ENCODE results near the gene NHS.

The NHS gene

DNA sequence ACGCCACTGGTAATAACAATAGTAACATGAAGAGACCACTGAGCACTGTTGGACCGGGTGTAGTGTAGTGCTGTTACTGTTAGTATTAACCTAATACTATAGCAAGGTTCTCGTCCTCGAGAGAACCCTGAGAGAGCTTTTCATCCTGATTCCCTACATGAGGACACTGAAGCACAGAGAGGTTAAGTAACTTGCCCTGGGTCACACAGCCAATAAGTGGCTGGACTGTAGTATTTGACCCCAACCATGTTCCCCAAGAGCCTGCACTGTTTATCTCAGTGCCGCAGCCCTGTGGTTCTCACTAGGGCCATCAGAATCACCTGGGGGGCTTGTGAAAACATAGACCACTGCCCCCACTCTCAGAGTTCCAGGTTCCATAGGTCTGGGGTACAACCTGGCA is 372.7 kb downstream of the NHS start:
- no peak overlapping the region for H3K4me3 ChIP-seq (ENCODE audit: insufficient read depth, low read depth, low read length, poor library complexity, severe bottlenecking)
- H3K4me1 ChIP-seq (ENCODE audit: control insufficient read depth, insufficient read depth, low read length, poor library complexity, severe bottlenecking), result no peaks in the 10 kb centered on the region
- DNase-seq, result no peak
- H3K27me3 ChIP-seq (replicated peaks; ENCODE audit: control insufficient read depth, insufficient read depth, low read length, poor library complexity, severe bottlenecking), result no peaks in the 10 kb centered on the region
- peaks cover 5% of the 10 kb centered on the region for H3K36me3 ChIP-seq (ENCODE audit: control insufficient read depth, insufficient read depth, low read length)
- no peak overlapping the region for H3K27ac ChIP-seq (ENCODE audit: insufficient read depth, low read length, poor library complexity, severe bottlenecking)
- no peaks in the 10 kb centered on the region for H3K9me3 ChIP-seq (ENCODE audit: control insufficient read depth, low read length)

DNA sequence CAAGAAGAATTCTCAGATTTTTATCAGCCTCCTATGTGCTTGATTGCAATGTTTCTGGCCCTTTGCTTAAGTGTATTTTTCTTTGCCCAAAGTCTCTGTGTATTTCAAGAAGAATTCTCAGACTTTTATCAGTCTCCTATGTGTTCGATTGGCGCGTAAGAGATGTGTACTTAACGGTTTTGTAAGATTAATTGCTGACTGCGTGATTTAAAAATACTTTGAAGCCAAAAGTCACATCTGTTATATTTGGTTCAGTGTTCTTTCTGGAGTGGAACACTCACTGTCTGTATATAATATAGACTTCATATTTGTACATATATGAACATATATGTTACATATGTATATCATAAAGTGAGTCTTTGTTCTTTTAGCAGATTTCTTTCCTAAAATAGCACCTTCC is 373.7 kb downstream of the NHS start:
- H3K27ac ChIP-seq (ENCODE audit: insufficient read depth, low read length, poor library complexity, severe bottlenecking), result no peak overlapping the region
- no peaks in the 10 kb centered on the region for H3K27me3 ChIP-seq (replicated peaks; ENCODE audit: control insufficient read depth, insufficient read depth, low read length, poor library complexity, severe bottlenecking)
- H3K4me3 ChIP-seq (ENCODE audit: insufficient read depth, low read depth, low read length, poor library complexity, severe bottlenecking), result no peak overlapping the region
- no peaks in the 10 kb centered on the region for H3K4me1 ChIP-seq (ENCODE audit: control insufficient read depth, insufficient read depth, low read length, poor library complexity, severe bottlenecking)
- no peak for DNase-seq
- H3K36me3 ChIP-seq (ENCODE audit: control insufficient read depth, insufficient read depth, low read length), result peaks cover 5% of the 10 kb centered on the region
- H3K9me3 ChIP-seq (ENCODE audit: control insufficient read depth, low read length), result no peaks in the 10 kb centered on the region

DNA sequence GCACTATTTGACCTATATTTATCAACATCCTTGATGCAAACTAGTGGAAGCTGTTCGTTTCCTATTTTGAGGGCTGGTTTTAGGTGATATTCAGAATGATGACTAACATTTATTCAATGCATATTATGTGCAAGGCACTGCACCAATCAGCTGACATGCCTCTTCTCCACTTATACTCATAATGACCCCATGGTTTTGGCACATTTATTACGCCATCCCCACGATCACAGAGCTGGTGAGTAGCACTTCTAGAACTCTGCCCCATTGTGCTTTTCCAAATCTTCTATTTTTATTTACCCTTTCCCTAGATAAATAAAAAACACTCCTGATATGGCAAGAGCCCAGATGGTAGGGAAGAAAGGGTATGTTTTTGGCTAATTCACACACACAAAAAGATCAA is 375.4 kb downstream of the NHS start:
- Histone ChIP-seq H3K36me3 (ENCODE audit: control insufficient read depth, insufficient read depth, low read length) (peaks cover 5% of the 10 kb centered on the region), H3K4me1 (ENCODE audit: control insufficient read depth, insufficient read depth, low read length, poor library complexity, severe bottlenecking) (no peaks in the 10 kb centered on the region), H3K4me3 (ENCODE audit: insufficient read depth, low read depth, low read length, poor library complexity, severe bottlenecking) (no peak overlapping the region), H3K9me3 (ENCODE audit: control insufficient read depth, low read length) (no peaks in the 10 kb centered on the region), H3K27me3 (replicated peaks; ENCODE audit: control insufficient read depth, insufficient read depth, low read length, poor library complexity, severe bottlenecking) (no peaks in the 10 kb centered on the region), H3K27ac (ENCODE audit: insufficient read depth, low read length, poor library complexity, severe bottlenecking) (no peak overlapping the region)
- no peak for DNase-seq

DNA sequence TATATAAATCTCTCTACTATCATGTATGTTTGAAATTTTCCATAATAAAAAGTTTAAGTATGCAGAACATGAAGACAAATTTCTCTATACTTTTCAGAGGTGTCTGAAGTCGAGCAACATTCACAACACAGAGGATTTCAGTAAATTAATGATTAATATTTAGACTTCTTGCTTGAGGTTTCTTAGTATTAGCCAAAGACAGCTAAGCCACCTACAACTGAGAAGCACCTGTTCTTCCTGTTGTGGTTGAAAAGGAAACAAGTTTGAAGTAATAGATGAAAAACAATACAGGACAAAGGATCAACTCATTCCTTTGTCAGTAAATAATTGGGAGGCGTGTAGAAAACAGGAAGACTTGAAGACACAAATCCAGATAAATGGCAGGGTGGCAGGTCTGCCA is 383.4 kb downstream of the NHS start:
- no peak overlapping the region for H3K27ac ChIP-seq (ENCODE audit: insufficient read depth, low read length, poor library complexity, severe bottlenecking)
- no peaks in the 10 kb centered on the region for H3K27me3 ChIP-seq (replicated peaks; ENCODE audit: control insufficient read depth, insufficient read depth, low read length, poor library complexity, severe bottlenecking)
- no peaks in the 10 kb centered on the region for H3K4me1 ChIP-seq (ENCODE audit: control insufficient read depth, insufficient read depth, low read length, poor library complexity, severe bottlenecking)
- DNase-seq, result no peak
- no peaks in the 10 kb centered on the region for H3K9me3 ChIP-seq (ENCODE audit: control insufficient read depth, low read length)
- H3K36me3 ChIP-seq (ENCODE audit: control insufficient read depth, insufficient read depth, low read length), result no peaks in the 10 kb centered on the region
- no peak overlapping the region for H3K4me3 ChIP-seq (ENCODE audit: insufficient read depth, low read depth, low read length, poor library complexity, severe bottlenecking)

GRCh38 chrX:17759990-17760389 is 385.0 kb downstream of the NHS start:
- no peak overlapping the region for H3K27ac ChIP-seq (ENCODE audit: insufficient read depth, low read length, poor library complexity, severe bottlenecking)
- no peaks in the 10 kb centered on the region for H3K36me3 ChIP-seq (ENCODE audit: control insufficient read depth, insufficient read depth, low read length)
- no peak overlapping the region for H3K4me3 ChIP-seq (ENCODE audit: insufficient read depth, low read depth, low read length, poor library complexity, severe bottlenecking)
- H3K4me1 ChIP-seq (ENCODE audit: control insufficient read depth, insufficient read depth, low read length, poor library complexity, severe bottlenecking), result no peaks in the 10 kb centered on the region
- DNase-seq, result no peak
- H3K27me3 ChIP-seq (replicated peaks; ENCODE audit: control insufficient read depth, insufficient read depth, low read length, poor library complexity, severe bottlenecking), result no peaks in the 10 kb centered on the region
- H3K9me3 ChIP-seq (ENCODE audit: control insufficient read depth, low read length), result no peaks in the 10 kb centered on the region

GRCh38 chrX:17767734-17768133 is 392.7 kb downstream of the NHS start:
- Histone ChIP-seq H3K36me3 (ENCODE audit: control insufficient read depth, insufficient read depth, low read length) (no peaks in the 10 kb centered on the region), H3K4me3 (ENCODE audit: insufficient read depth, low read depth, low read length, poor library complexity, severe bottlenecking) (no peak overlapping the region), H3K9me3 (ENCODE audit: control insufficient read depth, low read length) (no peaks in the 10 kb centered on the region), H3K4me1 (ENCODE audit: control insufficient read depth, insufficient read depth, low read length, poor library complexity, severe bottlenecking) (peaks cover 5% of the 10 kb centered on the region), H3K27me3 (replicated peaks; ENCODE audit: control insufficient read depth, insufficient read depth, low read length, poor library complexity, severe bottlenecking) (no peaks in the 10 kb centered on the region), H3K27ac (ENCODE audit: insufficient read depth, low read length, poor library complexity, severe bottlenecking) (no peak overlapping the region)
- no peak for DNase-seq

GRCh38 chrX:17768997-17769396 is 394.0 kb downstream of the NHS start:
- Histone ChIP-seq H3K9me3 (ENCODE audit: control insufficient read depth, low read length) (no peaks in the 10 kb centered on the region), H3K27me3 (replicated peaks; ENCODE audit: control insufficient read depth, insufficient read depth, low read length, poor library complexity, severe bottlenecking) (no peaks in the 10 kb centered on the region), H3K4me3 (ENCODE audit: insufficient read depth, low read depth, low read length, poor library complexity, severe bottlenecking) (no peak overlapping the region), H3K4me1 (ENCODE audit: control insufficient read depth, insufficient read depth, low read length, poor library complexity, severe bottlenecking) (peaks cover 11% of the 10 kb centered on the region), H3K27ac (ENCODE audit: insufficient read depth, low read length, poor library complexity, severe bottlenecking) (no peak overlapping the region), H3K36me3 (ENCODE audit: control insufficient read depth, insufficient read depth, low read length) (no peaks in the 10 kb centered on the region)
- DNase-seq, result no peak

GRCh38 chrX:17769701-17770269 is 394.8 kb downstream of the NHS start:
- Histone ChIP-seq H3K27ac (ENCODE audit: insufficient read depth, low read length, poor library complexity, severe bottlenecking) (no peak overlapping the region), H3K36me3 (ENCODE audit: control insufficient read depth, insufficient read depth, low read length) (no peaks in the 10 kb centered on the region), H3K27me3 (replicated peaks; ENCODE audit: control insufficient read depth, insufficient read depth, low read length, poor library complexity, severe bottlenecking) (no peaks in the 10 kb centered on the region), H3K4me1 (ENCODE audit: control insufficient read depth, insufficient read depth, low read length, poor library complexity, severe bottlenecking) (peaks cover 11% of the 10 kb centered on the region), H3K4me3 (ENCODE audit: insufficient read depth, low read depth, low read length, poor library complexity, severe bottlenecking) (no peak overlapping the region), H3K9me3 (ENCODE audit: control insufficient read depth, low read length) (no peaks in the 10 kb centered on the region)
- no peak for DNase-seq

DNA sequence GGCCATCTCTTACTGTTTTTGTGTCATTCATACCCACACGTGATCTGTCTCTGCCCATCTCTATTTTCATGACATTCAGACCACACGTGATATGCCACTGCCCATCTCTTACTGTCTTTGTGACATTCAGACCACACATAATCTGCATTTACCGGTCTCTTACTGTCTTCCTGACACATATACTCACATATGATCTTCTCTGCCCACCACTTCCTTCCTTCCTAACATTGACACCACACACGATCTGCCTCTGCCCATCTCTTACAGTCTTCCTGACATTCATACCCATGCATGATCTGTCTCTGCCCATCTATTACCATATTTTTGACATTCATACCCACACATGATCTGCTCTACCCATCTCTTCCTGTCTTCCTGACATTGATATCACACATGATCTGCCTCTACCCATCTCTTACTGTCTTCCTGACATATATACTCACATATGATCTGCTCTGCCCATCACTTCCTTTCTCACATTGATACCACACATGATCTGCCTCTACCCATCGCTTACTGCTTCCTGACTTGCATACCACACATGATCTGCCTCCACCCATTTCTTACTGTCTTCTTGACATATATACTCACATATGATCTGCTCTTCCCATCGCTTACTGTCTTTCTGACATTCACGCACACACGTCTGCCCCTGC is 398.3 kb downstream of the NHS start:
- Histone ChIP-seq H3K36me3 (ENCODE audit: control insufficient read depth, insufficient read depth, low read length) (no peaks in the 10 kb centered on the region), H3K27me3 (replicated peaks; ENCODE audit: control insufficient read depth, insufficient read depth, low read length, poor library complexity, severe bottlenecking) (no peaks in the 10 kb centered on the region)

GRCh38 chrX:17774053-17774452 is 399.1 kb downstream of the NHS start:
- H3K9me3 ChIP-seq (ENCODE audit: control insufficient read depth, low read length), result no peaks in the 10 kb centered on the region
- peaks cover 11% of the 10 kb centered on the region for H3K4me1 ChIP-seq (ENCODE audit: control insufficient read depth, insufficient read depth, low read length, poor library complexity, severe bottlenecking)
- no peak overlapping the region for H3K4me3 ChIP-seq (ENCODE audit: insufficient read depth, low read depth, low read length, poor library complexity, severe bottlenecking)
- no peaks in the 10 kb centered on the region for H3K27me3 ChIP-seq (replicated peaks; ENCODE audit: control insufficient read depth, insufficient read depth, low read length, poor library complexity, severe bottlenecking)
- no peaks in the 10 kb centered on the region for H3K36me3 ChIP-seq (ENCODE audit: control insufficient read depth, insufficient read depth, low read length)
- DNase-seq, result no peak
- no peak overlapping the region for H3K27ac ChIP-seq (ENCODE audit: insufficient read depth, low read length, poor library complexity, severe bottlenecking)

More for the DNA sequence above, 398.3 kb downstream of the NHS start:
- Histone ChIP-seq H3K4me1 (ENCODE audit: control insufficient read depth, insufficient read depth, low read length, poor library complexity, severe bottlenecking) (peaks cover 11% of the 10 kb centered on the region), H3K27ac (ENCODE audit: insufficient read depth, low read length, poor library complexity, severe bottlenecking) (no peak overlapping the region), H3K4me3 (ENCODE audit: insufficient read depth, low read depth, low read length, poor library complexity, severe bottlenecking) (no peak overlapping the region), H3K9me3 (ENCODE audit: control insufficient read depth, low read length) (no peaks in the 10 kb centered on the region)
- no peak for DNase-seq

Data from effector memory CD4-positive, alpha-beta T cell (primary cell).